HG03175 (cell line): ENCODE measurements around the gene C3orf38.
"Not testable (repeated sequence)": the region's sequence is repeated elsewhere in the genome, so short reads cannot be mapped to it uniquely, and the experiment has no call there.

Experiments
- ATAC-seq: cut with Tn5 transposase; IDR thresholded peaks from one replicate; pipeline ENCODE4 v1.9.1; 2021; ENCODE audit warnings: mild to moderate bottlenecking, moderate library complexity; ENCODE audit not compliant: unreplicated experiment

Gene C3orf38

GRCh38 chr3:88151358-88151757, 1.6 kb downstream of the C3orf38 start:
- ATAC-seq = no peak

DNA sequence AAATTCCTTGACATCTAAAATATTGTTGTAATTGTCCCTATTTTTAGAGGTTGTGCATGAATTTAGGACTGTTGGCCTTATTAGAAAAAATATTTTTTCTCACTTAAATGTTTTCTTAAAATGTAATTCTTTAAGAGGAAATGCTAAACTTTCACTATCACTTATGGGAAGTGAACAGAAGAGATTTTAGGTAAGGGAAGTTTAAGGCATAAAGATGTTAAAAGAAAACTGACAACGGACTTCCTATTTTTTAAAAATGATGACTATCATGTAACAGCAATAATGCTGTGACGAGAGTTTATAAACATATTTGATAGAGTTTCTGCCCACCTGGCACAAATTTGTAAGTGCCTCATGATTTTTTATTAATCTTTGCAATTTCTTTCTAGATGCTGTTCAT, 3.1 kb downstream of the C3orf38 start:
- ATAC-seq = no peak

DNA sequence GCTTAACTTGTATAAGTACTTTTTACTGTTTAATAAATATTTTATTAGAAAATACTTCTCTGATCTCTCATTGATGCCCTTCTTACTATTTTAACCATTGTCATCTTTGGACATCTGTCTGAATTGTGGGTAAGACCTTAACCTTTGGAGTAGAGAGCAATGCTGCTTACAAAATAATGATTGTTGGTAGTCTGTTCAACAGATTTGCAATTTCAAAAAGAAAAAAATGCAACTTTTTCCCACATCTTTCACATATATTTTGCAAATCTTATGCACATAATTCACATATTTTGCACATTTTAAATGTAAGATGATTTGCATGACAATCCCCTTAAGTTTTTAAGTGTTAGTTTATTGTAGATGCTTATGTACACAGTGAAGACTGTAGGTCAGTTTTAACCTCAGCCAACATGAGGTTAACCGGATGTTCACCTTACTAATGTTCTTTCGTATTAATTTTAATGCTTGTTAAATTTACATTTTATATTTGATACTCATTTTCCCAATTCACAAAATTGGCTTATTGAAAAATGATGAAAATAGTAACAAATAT, 16.7 kb downstream of the C3orf38 start:
- no peak for ATAC-seq

- ATAC-seq = no peak
Measured at GRCh38 chr3:88167173-88167572, 17.4 kb downstream of the C3orf38 start.

GRCh38 chr3:88167704-88168103, 17.9 kb downstream of the C3orf38 start:
- no peak for ATAC-seq

DNA sequence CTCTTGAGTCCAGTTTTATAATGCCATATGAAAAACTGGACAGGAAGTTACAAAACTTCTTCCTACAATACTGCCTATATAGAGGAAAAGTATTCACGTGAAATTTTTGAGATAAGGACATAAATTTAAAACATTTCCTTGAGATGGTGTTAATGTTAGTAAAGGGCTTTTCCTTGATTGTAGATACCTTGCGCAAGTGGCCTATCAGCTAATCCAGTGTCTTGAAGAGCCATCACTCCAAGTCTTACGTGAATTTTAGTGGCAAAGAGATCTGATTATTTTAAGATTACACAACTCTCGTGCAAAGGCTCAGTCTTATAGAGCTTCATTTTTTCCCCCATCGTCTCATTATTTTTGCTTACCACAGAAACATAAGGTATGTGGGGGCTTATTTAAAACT, 18.4 kb downstream of the C3orf38 start:
- no peak for ATAC-seq

- ATAC-seq = peak; percentile 76
Measured at GRCh38 chr3:88180398-88180999, 30.7 kb downstream of the C3orf38 start.

DNA sequence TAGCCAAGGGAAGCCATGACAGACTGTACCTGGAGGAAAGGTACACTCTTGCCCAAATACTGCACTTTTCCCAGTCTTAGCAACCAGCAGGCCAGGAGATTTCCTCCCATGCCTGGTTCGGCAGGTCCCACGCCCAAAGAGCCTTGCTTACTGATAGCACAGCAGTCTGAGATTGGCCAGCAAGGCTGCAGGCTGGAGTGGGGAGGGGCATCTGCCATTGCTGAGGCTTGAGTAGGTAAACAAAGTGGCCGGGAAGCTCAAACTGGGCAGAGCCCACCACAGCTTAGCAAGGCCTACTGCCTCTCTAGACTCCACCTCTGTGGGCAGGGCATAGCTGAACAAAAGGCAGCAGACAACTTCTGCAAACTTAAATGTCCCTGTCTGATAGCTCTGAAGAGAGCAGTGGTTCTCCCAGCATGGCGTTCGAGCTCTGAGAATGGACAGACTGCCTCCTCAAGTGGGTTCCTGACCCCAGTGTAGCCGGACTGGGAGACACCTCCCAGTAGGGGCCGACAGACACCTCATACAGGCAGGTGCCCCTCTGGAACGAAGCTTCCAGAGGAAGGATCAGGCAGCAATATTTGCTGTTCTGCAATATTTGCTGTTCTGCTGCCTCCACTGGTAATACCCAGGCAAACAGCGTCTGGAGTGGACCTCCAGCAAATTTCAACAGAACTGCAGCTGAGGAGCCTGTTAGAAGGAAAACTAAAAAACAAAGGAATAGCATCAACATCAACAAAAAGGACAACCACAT, 32.6 kb downstream of the C3orf38 start:
- not testable (repeated sequence) for ATAC-seq

DNA sequence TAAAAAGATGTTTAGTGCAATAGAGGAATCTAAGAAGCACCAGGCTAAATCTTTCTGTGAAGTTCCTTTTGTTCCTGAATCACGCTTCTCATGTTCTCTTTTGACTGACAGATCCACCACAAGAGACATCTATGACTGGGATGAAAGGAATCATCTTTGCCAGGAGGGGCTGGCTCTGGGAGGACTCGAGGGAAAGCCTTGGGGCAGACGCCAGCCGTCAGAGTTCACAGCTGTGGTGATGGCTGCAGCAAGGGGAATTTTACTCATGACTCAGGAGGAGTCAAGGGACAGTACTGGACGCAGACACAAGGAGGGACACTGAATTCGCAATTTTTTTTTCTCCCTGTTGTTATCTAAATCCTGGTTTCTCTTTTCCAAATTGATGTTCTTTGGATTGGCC, 38.7 kb downstream of the C3orf38 start:
- no peak for ATAC-seq

DNA sequence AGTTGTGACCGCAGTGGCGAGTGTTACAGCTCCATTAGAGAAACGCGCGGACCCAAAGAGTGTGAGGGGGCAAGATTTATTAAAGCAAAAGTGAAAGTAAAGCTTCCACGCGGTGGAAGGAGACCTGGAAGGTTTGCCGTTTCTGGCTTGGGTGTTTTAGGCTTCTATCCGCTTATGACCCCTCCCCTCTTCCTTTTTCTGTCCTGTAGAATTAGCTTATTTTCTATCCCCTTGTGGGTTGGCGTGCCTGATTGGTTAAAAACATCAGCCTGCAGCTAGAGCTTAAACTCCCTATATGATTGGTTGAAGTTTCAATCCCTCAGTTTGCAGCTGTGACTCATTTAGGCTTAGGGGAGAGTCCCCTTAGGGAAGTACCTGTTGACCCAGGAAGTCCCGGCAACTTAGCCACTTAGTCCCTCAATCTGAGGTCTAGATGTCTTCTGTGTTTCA, 39.6 kb downstream of the C3orf38 start:
- ATAC-seq = peak; percentile 83

- ATAC-seq = no peak
Measured at GRCh38 chr3:88191872-88192409, 42.2 kb downstream of the C3orf38 start.

GRCh38 chr3:88192631-88193030, 42.9 kb downstream of the C3orf38 start:
- ATAC-seq = no peak

DNA sequence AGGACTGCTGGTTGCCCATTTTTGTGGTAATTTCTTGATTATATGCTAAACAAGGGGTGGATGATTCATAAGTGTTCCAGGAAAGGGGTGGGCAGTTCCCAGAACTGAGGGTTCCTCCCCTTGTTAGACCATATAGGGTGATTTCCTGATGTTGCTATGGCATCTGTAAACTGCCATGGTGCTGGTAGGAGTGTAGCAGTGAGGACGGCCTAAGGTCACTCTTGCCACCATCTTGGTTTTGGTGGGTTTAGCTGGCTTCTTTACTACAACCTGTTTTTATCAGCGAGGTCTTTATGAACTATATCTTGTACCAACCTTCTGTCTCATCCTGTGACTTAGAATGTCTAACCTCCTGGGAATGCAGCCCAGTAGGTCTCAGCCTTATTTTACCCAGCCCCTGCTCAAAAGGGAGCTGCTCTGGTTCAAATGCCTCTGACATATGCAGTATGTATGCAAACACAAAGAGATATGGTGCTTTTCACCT, 46.2 kb downstream of the C3orf38 start:
- no peak for ATAC-seq

DNA sequence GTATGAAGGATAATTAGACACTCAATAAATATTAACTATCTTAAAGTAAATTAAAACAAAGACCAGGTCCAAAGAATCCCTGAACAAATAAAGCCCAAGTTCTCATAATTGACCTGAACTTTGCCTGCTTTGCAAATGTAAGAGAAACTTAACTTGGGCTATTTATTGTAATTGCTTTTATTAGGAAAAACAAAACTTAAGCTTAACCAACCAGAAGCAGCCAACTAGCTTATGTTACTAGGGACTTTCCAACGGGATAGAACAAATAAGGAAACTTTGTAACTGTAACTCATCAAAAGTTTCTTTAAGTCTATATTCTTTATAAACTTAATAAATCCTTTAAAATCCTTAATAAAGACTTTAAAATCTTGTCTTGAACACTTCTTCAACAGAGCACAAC, 48.4 kb downstream of the C3orf38 start:
- no peak for ATAC-seq

GRCh38 chr3:88203642-88204055, 53.9 kb downstream of the C3orf38 start:
- peak; percentile 92 for ATAC-seq
